Neural cell (in vitro differentiated cells): ENCODE measurements around the gene KCTD21.

ENCODE experiments used
- EZH2 ChIP-seq: fragments of 200-600, 300-800 bp; shearing (Covaris generic), sonication (generic); IDR thresholded peaks from 2 replicates; pipeline ENCODE4 v1.6.1; 2014; ENCODE audit warnings: antibody characterized with exemption, low read length, borderline replicate concordance, mild to moderate bottlenecking; ENCODE audit not compliant: insufficient read depth, poor library complexity, severe bottlenecking
- POLR2AphosphoS5 ChIP-seq: IDR thresholded peaks from 2 replicates; pipeline ENCODE4 v1.6.1; 2012
- RAD21 ChIP-seq: fragments of 450-650 bp; conservative IDR thresholded peaks from 2 replicates; pipeline ENCODE4 v1.6.1; 2014; ENCODE audit warnings: antibody characterized with exemption, mild to moderate bottlenecking, moderate library complexity
- SMC3 ChIP-seq: fragments of 450-650 bp; conservative IDR thresholded peaks from 2 replicates; pipeline ENCODE4 v1.6.1; 2014; ENCODE audit warnings: antibody characterized with exemption, mild to moderate bottlenecking, moderate library complexity; ENCODE audit not compliant: poor library complexity
- TF ChIP-seq, protein P1 (sequence below): fragments of 450-650 bp; IDR thresholded peaks from 2 replicates; pipeline ENCODE4 v1.5.1; 2014; ENCODE audit warnings: antibody characterized with exemption, mild to moderate bottlenecking, moderate library complexity; ENCODE audit not compliant: poor library complexity, severe bottlenecking

DNA sequence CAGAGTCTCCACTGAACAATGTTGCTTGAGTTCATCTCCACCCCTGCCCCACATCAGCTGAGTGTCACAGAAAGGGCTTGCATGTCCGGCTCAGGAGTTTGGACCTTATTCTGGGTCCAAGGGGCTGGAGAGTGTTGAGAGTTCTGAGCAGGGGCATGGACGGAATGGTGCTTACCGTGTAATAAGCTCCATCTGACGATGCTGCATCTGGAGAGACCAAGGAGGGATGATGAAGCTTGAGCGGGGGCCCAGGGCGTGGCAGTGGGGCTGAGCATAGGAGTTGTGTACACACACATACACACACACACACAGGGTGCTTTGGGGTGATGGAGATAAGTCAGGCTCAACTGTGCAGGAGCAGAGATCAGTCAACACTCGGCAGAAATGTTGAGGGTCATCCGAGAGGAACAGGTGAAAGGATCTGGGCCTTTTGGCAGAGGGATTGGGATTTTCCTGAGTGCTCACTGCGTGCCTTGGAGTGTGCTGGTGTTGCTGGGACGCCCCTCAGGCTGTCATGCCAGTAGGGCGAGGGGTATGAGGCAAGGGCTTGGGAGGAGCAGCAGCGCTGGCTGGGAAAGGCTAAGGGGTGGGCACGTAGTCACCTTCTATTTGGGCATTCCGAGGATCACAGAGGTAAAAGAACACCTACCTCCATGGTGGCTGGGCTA is 2.6 kb upstream of the KCTD21 start:
- TF ChIP-seq EZH2 (no peak), RAD21 (no peak), SMC3 (no peak), POLR2AphosphoS5 (no peak)
- TF ChIP-seq, protein P1, sequence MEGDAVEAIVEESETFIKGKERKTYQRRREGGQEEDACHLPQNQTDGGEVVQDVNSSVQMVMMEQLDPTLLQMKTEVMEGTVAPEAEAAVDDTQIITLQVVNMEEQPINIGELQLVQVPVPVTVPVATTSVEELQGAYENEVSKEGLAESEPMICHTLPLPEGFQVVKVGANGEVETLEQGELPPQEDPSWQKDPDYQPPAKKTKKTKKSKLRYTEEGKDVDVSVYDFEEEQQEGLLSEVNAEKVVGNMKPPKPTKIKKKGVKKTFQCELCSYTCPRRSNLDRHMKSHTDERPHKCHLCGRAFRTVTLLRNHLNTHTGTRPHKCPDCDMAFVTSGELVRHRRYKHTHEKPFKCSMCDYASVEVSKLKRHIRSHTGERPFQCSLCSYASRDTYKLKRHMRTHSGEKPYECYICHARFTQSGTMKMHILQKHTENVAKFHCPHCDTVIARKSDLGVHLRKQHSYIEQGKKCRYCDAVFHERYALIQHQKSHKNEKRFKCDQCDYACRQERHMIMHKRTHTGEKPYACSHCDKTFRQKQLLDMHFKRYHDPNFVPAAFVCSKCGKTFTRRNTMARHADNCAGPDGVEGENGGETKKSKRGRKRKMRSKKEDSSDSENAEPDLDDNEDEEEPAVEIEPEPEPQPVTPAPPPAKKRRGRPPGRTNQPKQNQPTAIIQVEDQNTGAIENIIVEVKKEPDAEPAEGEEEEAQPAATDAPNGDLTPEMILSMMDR: no peak
